IMR-90 (cell line): ENCODE data around the gene FOXP1. TPM values are rescaled to one million over a fixed set of nuclear protein-coding genes. Genes with fewer than 3 reads are reported as not detected.

ENCODE experiments used
- ATAC-seq: fragments of 200-7000 bp; cut with Tn5 transposase; 2 replicates; pipeline ENCODE4 v1.9.1; 2020; ENCODE audit warnings: low read depth, mild to moderate bottlenecking, moderate library complexity
- BruUV-seq: library from RNA; stranded (reverse); fragments of 400-500 nt; replicated peaks from 2 replicates; lab custom pipeline; 2021; lab: Mats Ljungman, UMichigan
- CTCF ChIA-PET: fragments of 300-600 bp; formaldehyde crosslinking; extraction: SDS; loops from one replicate; lab custom pipeline; 2021; ENCODE audit warnings: antibody characterized with exemption; lab: Yijun Ruan, JAX
- POLR2A ChIA-PET: fragments of 300-600 bp; sonication (Branson Sonifier 250); formaldehyde crosslinking; loops from one replicate; lab custom pipeline; 2022; ENCODE audit warnings: antibody characterized with exemption; ENCODE audit not compliant: unreplicated experiment; lab: Charles Lee
- DNase-seq: peaks from one replicate; pipeline ENCODE4 v3.0.0; 2013
- H2AFZ ChIP-seq: replicated peaks from 2 replicates; pipeline ENCODE3; 2013; ENCODE audit warnings: low read length, mild to moderate bottlenecking; ENCODE audit not compliant: poor library complexity
- H2AK5ac ChIP-seq: 2 replicates; pipeline ENCODE4 v1.6.1; 2013; ENCODE audit warnings: low read depth, low read length, inconsistent platforms
- H2AK9ac ChIP-seq: replicated peaks from 2 replicates; pipeline ENCODE3; 2013; ENCODE audit warnings: mild to moderate bottlenecking, low read depth, low read length, moderate library complexity; ENCODE audit not compliant: poor library complexity
- H2BK120ac ChIP-seq: 2 replicates; pipeline ENCODE4 v1.6.1; 2013; ENCODE audit warnings: low read depth, low read length, inconsistent platforms
- H2BK15ac ChIP-seq: 3 replicates; pipeline ENCODE4 v1.6.1; 2013; ENCODE audit warnings: low read depth, low read length, inconsistent platforms
- H2BK20ac ChIP-seq: 2 replicates; pipeline ENCODE4 v1.6.1; 2013; ENCODE audit warnings: low read depth, mild to moderate bottlenecking, inconsistent platforms, low read length, moderate library complexity
- H2BK5ac ChIP-seq: 2 replicates; pipeline ENCODE4 v1.6.1; 2013; ENCODE audit warnings: mild to moderate bottlenecking, low read depth, low read length, inconsistent platforms; ENCODE audit not compliant: poor library complexity, severe bottlenecking
- H3K14ac ChIP-seq: replicated peaks from 2 replicates; pipeline ENCODE4 v1.6.1; 2013; ENCODE audit warnings: low read depth, low read length, inconsistent platforms
- H3K18ac ChIP-seq: 2 replicates; pipeline ENCODE4 v1.6.1; 2013; ENCODE audit warnings: low read depth, low read length, control low read depth
- H3K23ac ChIP-seq: 2 replicates; pipeline ENCODE4 v1.6.1; 2013; ENCODE audit warnings: low read depth, low read length, inconsistent platforms
- H3K27ac ChIP-seq: 2 replicates; pipeline ENCODE4 v1.5.1; 2013; ENCODE audit warnings: mild to moderate bottlenecking, control low read depth, low read length; ENCODE audit not compliant: insufficient read depth
- H3K27me3 ChIP-seq: 2 replicates; pipeline ENCODE4 v1.6.1; 2013; ENCODE audit warnings: low read length; ENCODE audit not compliant: control insufficient read depth, insufficient read depth
- H3K36me3 ChIP-seq: 2 replicates; pipeline ENCODE4 v1.6.1; 2013; ENCODE audit warnings: low read length, mixed read lengths; ENCODE audit not compliant: control insufficient read depth, insufficient read depth
- H3K4ac ChIP-seq: 2 replicates; pipeline ENCODE4 v1.6.1; 2013; ENCODE audit warnings: low read depth, low read length, inconsistent platforms
- H3K4me1 ChIP-seq: 2 replicates; pipeline ENCODE4 v1.6.1; 2013; ENCODE audit warnings: low read length, mixed read lengths; ENCODE audit not compliant: control insufficient read depth, insufficient read depth
- H3K4me2 ChIP-seq: 2 replicates; pipeline ENCODE4 v1.6.1; 2013; ENCODE audit warnings: low read depth, mild to moderate bottlenecking, control low read depth, low read length, moderate library complexity
- H3K4me3 ChIP-seq: 2 replicates; pipeline ENCODE4 v1.5.1; 2013; ENCODE audit warnings: low read depth, mild to moderate bottlenecking, control low read depth, low read length, moderate library complexity; ENCODE audit not compliant: insufficient read depth
- H3K56ac ChIP-seq: 2 replicates; pipeline ENCODE4 v1.6.1; 2013; ENCODE audit warnings: low read length, inconsistent platforms; ENCODE audit not compliant: insufficient read depth; ENCODE audit errors: extremely low read depth
- H3K79me1 ChIP-seq, 2 experiments: 2 replicates each; pipeline ENCODE4 v1.6.1; 2013; ENCODE audit warnings: low read length in 2 of 2, inconsistent platforms in 1 of 2, low read depth in 1 of 2
- H3K9ac ChIP-seq: 2 replicates; pipeline ENCODE4 v1.6.1; 2013; ENCODE audit warnings: low read depth, low read length, control low read depth
- H3K9me1 ChIP-seq: 2 replicates; pipeline ENCODE4 v1.6.1; 2013; ENCODE audit warnings: low read length, inconsistent platforms; ENCODE audit not compliant: insufficient read depth
- H3K9me3 ChIP-seq: 2 replicates; pipeline ENCODE4 v1.6.1; 2013; ENCODE audit warnings: low read length; ENCODE audit not compliant: control insufficient read depth, insufficient read depth
- H4K20me1 ChIP-seq: 2 replicates; pipeline ENCODE4 v1.6.1; 2013; ENCODE audit warnings: low read length, inconsistent platforms; ENCODE audit not compliant: insufficient read depth
- H4K5ac ChIP-seq: 2 replicates; pipeline ENCODE4 v1.6.1; 2013; ENCODE audit warnings: mild to moderate bottlenecking, low read depth, low read length, control low read depth
- H4K8ac ChIP-seq, 2 experiments: 2 replicates each; pipeline ENCODE4 v1.6.1; 2013; ENCODE audit warnings: low read depth in 2 of 2, low read length in 2 of 2, control low read depth in 1 of 2, inconsistent platforms in 1 of 2
- H4K91ac ChIP-seq: 2 replicates; pipeline ENCODE4 v1.6.1; 2013; ENCODE audit warnings: low read depth, low read length, inconsistent platforms; ENCODE audit not compliant: insufficient read depth
- CTCF ChIP-seq: conservative IDR thresholded peaks from 2 replicates; pipeline ENCODE4 v1.5.1; 2012; ENCODE audit warnings: mild to moderate bottlenecking, low read depth, low read length, improper control_type of control experiment
- ELK1 ChIP-seq: fragments of 150-350 bp; IDR thresholded peaks from 2 replicates; pipeline ENCODE4 v1.6.1; 2016; ENCODE audit warnings: low read depth, mild to moderate bottlenecking, low read length, moderate library complexity, borderline replicate concordance
- MXI1 ChIP-seq: IDR thresholded peaks from 2 replicates; pipeline ENCODE4 v1.6.1; 2012; ENCODE audit warnings: low read depth, mild to moderate bottlenecking, low read length, moderate library complexity, borderline replicate concordance
- POLR2A ChIP-seq: IDR thresholded peaks from 2 replicates; pipeline ENCODE4 v1.6.1; 2012; ENCODE audit warnings: mild to moderate bottlenecking, low read depth, low read length
- RCOR1 ChIP-seq: IDR thresholded peaks from 2 replicates; pipeline ENCODE4 v1.6.1; 2012; ENCODE audit warnings: mild to moderate bottlenecking, low read length, improper control_type of control experiment; ENCODE audit not compliant: insufficient replicate concordance
- RFX5 ChIP-seq: IDR thresholded peaks from 2 replicates; pipeline ENCODE4 v1.8.0; 2012; ENCODE audit warnings: low read depth, mild to moderate bottlenecking, low read length, moderate library complexity
- SMC3 ChIP-seq: fragments of 150-350 bp; IDR thresholded peaks from 2 replicates; pipeline ENCODE4 v1.6.1; 2016; ENCODE audit warnings: low read depth, mild to moderate bottlenecking, antibody characterized with exemption, low read length, moderate library complexity
- WGBS, 2 experiments: methylation state at CpG; one replicate each; pipeline versions ENCODE4 v1.1.5 to v1.1.7; 2013; ENCODE audit warnings: missing lambda C conversion rate in 2 of 2; ENCODE audit not compliant: insufficient read length in 1 of 2; ENCODE audit errors: extremely low coverage in 2 of 2; 5-methylcytosine and 5-hydroxymethylcytosine counted together
- dilution Hi-C: fragments of 300-500 bp; cut with HindIII; formaldehyde crosslinking; loops from one replicate; pipeline ENCODE4 v1.14.3; 2018; ENCODE audit warnings: low sequenced_read_pairs; ENCODE audit not compliant: unreplicated experiment
- in situ Hi-C: fragments of 300-500 bp; cut with MboI; formaldehyde crosslinking; loops from 3 replicates; pipeline ENCODE4 v1.14.3; 2019; ENCODE audit warnings: low sequenced_read_pairs, inconsistent platforms, mixed read lengths
- intact Hi-C: fragments of 100-400 bp; cut with micrococcal nuclease; formaldehyde crosslinking; loops from 2 replicates; pipeline ENCODE4 v1.10.0; 2022
- polyA plus RNA-seq, 3 experiments: library from polyadenylated mRNA; depleted of rRNA; stranded (reverse); fragments of >200 nt; gene quantifications; 2 replicates each; pipeline ENCODE4 v1.2.3, GENCODE V29; 2012; ENCODE audit warnings: low replicate concordance in 1 of 3
- total RNA-seq: library from RNA; depleted of rRNA; stranded (reverse); fragments of >200 nt; gene quantifications from 2 replicates; pipeline ENCODE4 v1.2.3, GENCODE V29; 2012

The FOXP1 gene
- total and polyA plus RNA-seq, 2 of the 4 experiments (the other 2 are of a cell fraction), result 37.0 to 132 TPM

- no peak overlapping the region for H2BK15ac ChIP-seq
- H3K27me3 ChIP-seq, result no peaks in the 10 kb centered on the region
- H3K4me1 ChIP-seq, result peaks cover 18% of the 10 kb centered on the region
- no peak overlapping the region for H3K4ac ChIP-seq
- H3K36me3 ChIP-seq, result no peaks in the 10 kb centered on the region
- no peak overlapping the region for H3K14ac ChIP-seq
- H3K56ac ChIP-seq, result no peak overlapping the region
- 0 out of 2 replicates have a peak, but pooled peaks cover 2% of the 10 kb centered on the region for H3K9me3 ChIP-seq
- no peak overlapping the region for H2BK120ac ChIP-seq
- in situ Hi-C loops, result loop anchor here (10.0 kb wide), 2 partner anchors 454 to 594 kb away; no protein-coding TSS in a partner anchor
- no peak overlapping the region for H3K23ac ChIP-seq
- H3K79me1 ChIP-seq, result peaks cover 8 to 29% of the 10 kb centered on the region in 2 experiments; a peak in 3 of 4 replicates
- H3K18ac ChIP-seq, result no peak overlapping the region
- ChIA-PET POLR2A (no interaction called here), CTCF (interaction anchor here (1.5 kb wide), 1 partner anchor 92 kb away, joined by 3 read pairs; no protein-coding TSS in a partner anchor)
- no peak overlapping the region for H3K9ac ChIP-seq
- no TSS peak for BruUV-seq
- no peaks in the 10 kb centered on the region for H4K20me1 ChIP-seq
- no peak overlapping the region for H2AK5ac ChIP-seq
- no peak overlapping the region for H3K4me2 ChIP-seq
- H2AFZ ChIP-seq, result no peak overlapping the region
- no peak for ATAC-seq
- H2BK20ac ChIP-seq, result no peak overlapping the region
- H3K9me1 ChIP-seq, result no peaks in the 10 kb centered on the region
- H3K27ac ChIP-seq, result no peak overlapping the region
- H4K8ac ChIP-seq, result no peak overlapping the region
- TF ChIP-seq RCOR1, result no peak
- no peak for TF ChIP-seq CTCF
- TF ChIP-seq SMC3, result no peak
- TF ChIP-seq POLR2A, result no peak
- no peak for TF ChIP-seq RFX5
- no peak for TF ChIP-seq ELK1
- TF ChIP-seq MXI1, result no peak
- no peak overlapping the region for H4K5ac ChIP-seq
- no peak overlapping the region for H3K4me3 ChIP-seq
- no CpG with 5 or more reads among the region's 2 CpGs for WGBS, 2 experiments
- H2BK5ac ChIP-seq, result no peak overlapping the region
- no peak overlapping the region for H2AK9ac ChIP-seq
- no peak for DNase-seq
- dilution Hi-C loops, result no loop called here
- intact Hi-C loops, result loop anchor here (5.0 to 10.0 kb wide), 2 partner anchors 344 to 872 kb away; no protein-coding TSS in a partner anchor
- H4K91ac ChIP-seq, result no peak overlapping the region
These were observed 5.6 kb upstream of the FOXP1 start for GRCh38 chr3:71589132-71589531.
